Measurements from ENCODE around the gene UNG. TPM values are rescaled to one million over a fixed set of nuclear protein-coding genes. Genes with fewer than 3 reads are reported as not detected.

The UNG gene
- total and polyA plus RNA-seq, 2 of the 4 experiments (the other 2 are of a cell fraction): 13.3 to 16.0 TPM

DNA sequence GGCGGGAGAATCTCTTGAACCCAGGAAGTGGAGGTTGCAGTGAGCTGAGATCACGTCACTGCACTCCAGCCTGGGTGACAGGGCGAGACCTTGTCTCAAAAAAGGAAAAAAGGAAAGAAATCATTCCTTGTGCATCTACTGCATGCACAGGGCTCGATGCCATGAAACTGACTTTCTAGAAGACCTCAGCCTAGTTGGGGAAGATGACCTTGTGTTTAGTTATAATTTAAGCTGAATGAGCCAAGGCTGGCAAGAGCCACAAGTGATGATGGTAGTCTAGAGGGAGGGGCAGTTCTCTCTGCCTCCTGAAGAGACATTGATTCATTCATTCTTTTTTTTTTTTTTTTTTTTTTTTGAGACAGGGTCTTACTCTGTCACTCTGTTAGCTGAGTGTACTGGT, 43.2 kb downstream of the UNG start:
- in situ Hi-C loops (cut with MboI; ENCODE audit: low sequenced_read_pairs): no loop called here
- intact Hi-C loops (cut with micrococcal nuclease): no loop called here
- Histone ChIP-seq H3K14ac (replicated peaks; ENCODE audit: low read depth, low read length) (no peak overlapping the region), H4K8ac (ENCODE audit: low read depth in 2 of 2, low read length in 2 of 2) (no peak overlapping the region), H2AFZ (replicated peaks; ENCODE audit: low read length, poor library complexity) (no peak overlapping the region), H3K4me1 (ENCODE audit: control insufficient read depth, insufficient read depth, low read length) (no peaks in the 10 kb centered on the region), H4K5ac (ENCODE audit: low read depth, low read length) (no peak overlapping the region), H2AK5ac (ENCODE audit: low read depth, low read length) (no peak overlapping the region), H3K27ac (ENCODE audit: insufficient read depth, low read length) (no peak overlapping the region), H2BK15ac (ENCODE audit: low read depth, low read length) (no peak overlapping the region), H3K4me2 (ENCODE audit: low read depth, low read length) (no peak overlapping the region), H3K4me3 (ENCODE audit: insufficient read depth, low read depth, low read length) (no peak overlapping the region), H4K91ac (ENCODE audit: insufficient read depth, low read depth, low read length) (no peak overlapping the region), H2AK9ac (replicated peaks; ENCODE audit: low read depth, low read length, poor library complexity) (no peak overlapping the region), H3K9ac (ENCODE audit: low read depth, low read length) (no peak overlapping the region), H3K4ac (ENCODE audit: low read depth, low read length) (no peak overlapping the region), H3K18ac (ENCODE audit: low read depth, low read length) (no peak overlapping the region), H2BK5ac (ENCODE audit: low read depth, low read length, poor library complexity, severe bottlenecking) (no peak overlapping the region), H3K9me3 (ENCODE audit: control insufficient read depth, insufficient read depth, low read length) (no peaks in the 10 kb centered on the region), H4K20me1 (ENCODE audit: insufficient read depth, low read length) (no peaks in the 10 kb centered on the region), H3K36me3 (ENCODE audit: control insufficient read depth, insufficient read depth, low read length) (no peaks in the 10 kb centered on the region), H3K23ac (ENCODE audit: low read depth, low read length) (no peak overlapping the region), H2BK20ac (ENCODE audit: low read depth, low read length) (no peak overlapping the region), H2BK120ac (ENCODE audit: low read depth, low read length) (no peak overlapping the region), H3K9me1 (ENCODE audit: insufficient read depth, low read length) (no peaks in the 10 kb centered on the region), H3K79me1 (ENCODE audit: low read depth in 1 of 2, low read length in 2 of 2) (no peaks in the 10 kb centered on the region), H3K56ac (ENCODE audit: extremely low read depth, insufficient read depth, low read length) (no peak overlapping the region), H3K27me3 (ENCODE audit: control insufficient read depth, insufficient read depth, low read length) (no peaks in the 10 kb centered on the region; the same call in 1 of the 2 replicates)
- dilution Hi-C loops (cut with HindIII; ENCODE audit: low sequenced_read_pairs, unreplicated experiment): no loop called here
- 100% methylated on average over 1 of the region's 4 CpGs; no CpG with 5 or more reads in 1 of the 2 experiments for WGBS, 2 experiments (ENCODE audit: extremely low coverage in 2 of 2, insufficient read length in 1 of 2)
- TF ChIP-seq, protein P1, sequence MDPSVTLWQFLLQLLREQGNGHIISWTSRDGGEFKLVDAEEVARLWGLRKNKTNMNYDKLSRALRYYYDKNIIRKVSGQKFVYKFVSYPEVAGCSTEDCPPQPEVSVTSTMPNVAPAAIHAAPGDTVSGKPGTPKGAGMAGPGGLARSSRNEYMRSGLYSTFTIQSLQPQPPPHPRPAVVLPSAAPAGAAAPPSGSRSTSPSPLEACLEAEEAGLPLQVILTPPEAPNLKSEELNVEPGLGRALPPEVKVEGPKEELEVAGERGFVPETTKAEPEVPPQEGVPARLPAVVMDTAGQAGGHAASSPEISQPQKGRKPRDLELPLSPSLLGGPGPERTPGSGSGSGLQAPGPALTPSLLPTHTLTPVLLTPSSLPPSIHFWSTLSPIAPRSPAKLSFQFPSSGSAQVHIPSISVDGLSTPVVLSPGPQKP (IDR thresholded peaks at IDR 0.05; ENCODE audit: borderline replicate concordance, low read depth, low read length): no peak
- TF ChIP-seq FOS (IDR thresholded peaks at IDR 0.05; ENCODE audit: low read depth, low read length): no peak
- no peak for TF ChIP-seq MAZ (IDR thresholded peaks at IDR 0.05; ENCODE audit: borderline replicate concordance, low read depth, low read length)
- TF ChIP-seq RAD21 (IDR thresholded peaks at IDR 0.05; ENCODE audit: low read length): no peak
- no peak for TF ChIP-seq SMC3 (IDR thresholded peaks at IDR 0.05; ENCODE audit: low read depth, low read length)
- TF ChIP-seq CEBPB (IDR thresholded peaks at IDR 0.05; ENCODE audit: low read depth, low read length): no peak
- TF ChIP-seq, protein P2, sequence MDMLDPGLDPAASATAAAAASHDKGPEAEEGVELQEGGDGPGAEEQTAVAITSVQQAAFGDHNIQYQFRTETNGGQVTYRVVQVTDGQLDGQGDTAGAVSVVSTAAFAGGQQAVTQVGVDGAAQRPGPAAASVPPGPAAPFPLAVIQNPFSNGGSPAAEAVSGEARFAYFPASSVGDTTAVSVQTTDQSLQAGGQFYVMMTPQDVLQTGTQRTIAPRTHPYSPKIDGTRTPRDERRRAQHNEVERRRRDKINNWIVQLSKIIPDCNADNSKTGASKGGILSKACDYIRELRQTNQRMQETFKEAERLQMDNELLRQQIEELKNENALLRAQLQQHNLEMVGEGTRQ (IDR thresholded peaks at IDR 0.05; ENCODE audit: low read depth, low read length): no peak
- no peak for TF ChIP-seq RFX5 (IDR thresholded peaks at IDR 0.05; ENCODE audit: low read depth, low read length)
- TF ChIP-seq RCOR1 (IDR thresholded peaks at IDR 0.05; ENCODE audit: insufficient replicate concordance, low read length): no peak
- CTCF ChIA-PET: no interaction called here
- POLR2A ChIA-PET (ENCODE audit: unreplicated experiment): no interaction called here
- DNase-seq: no peak
- no TSS peak for BruUV-seq (replicated peaks)
- ATAC-seq (ENCODE audit: low read depth): no peak
